GM13976 (cell line): Measurements from ENCODE around the gene SH2D6.

Experiments
- DNase-seq: peaks from one replicate; pipeline ENCODE4 v3.0.0; 2012; ENCODE audit warnings: low spot score
- CTCF ChIP-seq: IDR thresholded peaks from 2 replicates; pipeline ENCODE4 v1.5.1; 2012; ENCODE audit warnings: borderline replicate concordance, mild to moderate bottlenecking; ENCODE audit not compliant: insufficient read depth; ENCODE audit errors: extremely low read depth, missing control alignments, control extremely low read depth
- in situ Hi-C: fragments of 300-500 bp; cut with MboI; formaldehyde crosslinking; loops from one replicate; pipeline ENCODE4 v1.12.0; 2022; ENCODE audit warnings: low sequenced_read_pairs, mixed read lengths, inconsistent platforms; ENCODE audit not compliant: unreplicated experiment

Gene SH2D6

GRCh38 chr2:85418132-85419008 is at the start of gene SH2D6:
Gene SH2D6 (plus strand): TSS chr2:85418714. CDS start chr2:85429466, 10,752 bp downstream.
- no peak for TF ChIP-seq CTCF
- in situ Hi-C loops: no loop called here
- peak; percentile 95 for DNase-seq

DNA sequence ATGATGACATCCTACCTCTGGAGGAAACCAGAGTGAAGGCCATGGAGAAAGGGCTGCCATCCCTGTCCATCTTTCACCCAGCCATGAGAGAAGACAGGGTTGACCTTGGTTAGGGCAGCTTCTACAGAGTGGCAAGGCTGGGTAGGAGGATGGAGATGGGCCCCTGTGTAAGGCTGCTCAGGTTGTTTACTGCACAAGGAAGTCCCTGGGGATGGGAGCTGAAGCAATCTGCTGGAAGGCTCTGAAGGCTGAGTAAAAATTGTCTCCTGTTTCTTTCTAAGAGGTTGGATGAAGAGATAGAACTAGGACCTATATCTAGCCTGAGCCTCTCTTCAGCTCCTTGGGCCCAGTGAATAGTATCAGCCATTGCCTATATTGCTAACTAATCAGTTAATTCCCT is 49.6 kb upstream of the SH2D6 start:
- in situ Hi-C loops: no loop called here
- TF ChIP-seq CTCF: no peak
- DNase-seq: no peak

DNA sequence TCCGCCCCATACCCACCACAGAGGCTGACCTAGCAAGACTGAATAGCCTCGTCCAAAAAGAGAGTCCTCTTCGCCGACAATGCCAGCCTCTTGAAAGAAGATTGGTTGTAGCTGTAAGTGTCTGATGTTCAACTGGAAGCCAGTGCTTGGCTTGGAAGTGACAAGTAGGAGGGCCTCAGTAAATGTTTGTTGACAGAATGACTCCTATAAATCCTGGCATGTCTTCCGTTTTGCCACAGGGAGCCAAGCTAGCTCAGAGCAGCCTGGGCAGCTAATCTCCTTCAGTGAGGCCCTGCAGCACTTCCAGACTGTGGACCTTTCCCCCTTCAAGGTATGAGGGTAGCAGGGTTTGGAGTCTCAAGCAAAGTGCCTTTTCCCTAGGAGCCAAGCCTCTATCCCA is 49.0 kb upstream of the SH2D6 start:
- in situ Hi-C loops: no loop called here
- DNase-seq: no peak
- no peak for TF ChIP-seq CTCF

- no peak for DNase-seq
- TF ChIP-seq CTCF: no peak
- in situ Hi-C loops: no loop called here
Observed at GRCh38 chr2:85371045-85371444, 47.5 kb upstream of the SH2D6 start.

DNA sequence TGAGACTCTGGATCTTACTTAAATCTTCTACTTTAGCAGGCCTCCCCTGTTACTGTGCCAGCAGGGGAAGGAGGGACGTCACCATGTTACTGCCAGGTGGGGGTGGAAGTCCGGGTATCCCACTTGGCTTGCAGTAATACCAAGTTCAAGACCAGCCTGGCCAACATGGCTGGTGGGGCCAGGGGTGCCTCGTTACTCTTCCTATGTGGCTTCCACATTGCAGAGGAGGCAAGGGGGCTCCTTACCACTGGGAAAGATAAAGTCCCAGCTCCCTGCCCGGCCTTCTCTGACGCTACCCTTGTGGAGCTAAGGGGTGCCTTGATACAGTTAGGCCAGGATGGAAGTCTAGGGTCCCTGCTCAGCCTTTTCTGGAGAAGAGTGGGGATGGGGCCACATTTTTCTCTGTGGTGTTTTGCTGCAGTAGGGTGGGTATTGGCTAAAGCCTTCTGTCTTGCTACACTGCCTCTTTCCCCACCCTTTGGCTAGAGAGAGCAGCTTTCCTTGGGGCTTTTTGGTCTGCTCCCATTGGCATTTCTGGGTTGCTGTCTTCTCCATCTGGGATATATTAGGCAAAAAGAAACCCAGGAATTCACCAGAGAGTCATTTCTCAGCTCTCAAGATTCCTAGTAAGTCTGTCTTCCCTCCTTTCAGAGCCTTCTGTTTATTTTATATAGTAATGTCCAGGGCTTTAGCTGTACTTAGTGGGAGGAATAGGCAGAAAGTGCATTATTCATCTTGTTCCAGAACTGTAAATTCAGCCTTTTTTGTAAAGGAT is 42.0 kb upstream of the SH2D6 start:
- DNase-seq: no peak
- in situ Hi-C loops: no loop called here
- no peak for TF ChIP-seq CTCF

DNA sequence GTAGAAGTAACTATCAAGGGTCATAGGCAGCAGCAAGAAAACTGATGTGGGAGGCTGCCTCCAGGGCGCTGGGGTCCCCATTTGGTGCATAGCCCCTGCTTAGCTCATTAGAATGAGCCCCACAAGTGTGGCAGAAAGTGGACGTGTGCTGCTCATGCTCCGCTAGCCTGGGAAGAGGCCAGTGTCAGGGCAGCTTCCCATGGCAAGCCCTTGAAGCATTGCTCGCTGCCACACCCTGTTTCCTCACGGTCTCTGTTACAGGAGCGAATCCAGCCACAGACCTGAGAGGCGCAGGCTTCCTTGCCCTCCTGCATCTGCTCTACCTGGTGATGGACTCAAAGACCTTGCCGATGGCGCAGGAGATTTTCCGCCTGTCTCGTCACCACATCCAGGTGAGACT is 41.4 kb upstream of the SH2D6 start:
- TF ChIP-seq CTCF: no peak
- in situ Hi-C loops: no loop called here
- no peak for DNase-seq
